ENCODE data around the gene DHRS11. TPM values are rescaled to one million over a fixed set of nuclear protein-coding genes. Genes with fewer than 3 reads are reported as not detected.

Gene DHRS11
- polyA plus RNA-seq, 1 donor from 2014 or later, result 18.6 TPM

GRCh38 chr17:36628576-36628975 lies 36.9 kb downstream of the DHRS11 start:
- TF ChIP-seq RAD21 (conservative IDR thresholded peaks at IDR 0.05) (no peak), TAF1 (IDR thresholded peaks at IDR 0.05; ENCODE audit: low read depth) (no peak), CTCF (IDR thresholded peaks at IDR 0.05; ENCODE audit: poor library complexity, severe bottlenecking) (no peak), EZH2 (IDR thresholded peaks at IDR 0.05; ENCODE audit: borderline replicate concordance, insufficient read depth, low read length, poor library complexity, severe bottlenecking) (no peak), SMC3 (conservative IDR thresholded peaks at IDR 0.05; ENCODE audit: poor library complexity) (no peak), EP300 (conservative IDR thresholded peaks at IDR 0.05; ENCODE audit: poor library complexity, severe bottlenecking) (no peak)
- Histone ChIP-seq H3K9ac (ENCODE audit: low read length) (no peak overlapping the region), H3K9me2 (ENCODE audit: insufficient read depth, low read length) (no peaks in the 10 kb centered on the region), H4K20me1 (ENCODE audit: insufficient read depth) (no peaks in the 10 kb centered on the region), H3K79me2 (replicated peaks; ENCODE audit: insufficient read depth, low read length) (no peaks in the 10 kb centered on the region), H3K36me3 (ENCODE audit: insufficient read depth, low read length) (no peaks in the 10 kb centered on the region), H3K4me2 (ENCODE audit: low read length) (no peak overlapping the region), H3K27ac (ENCODE audit: low read length) (no peak overlapping the region), H3K9me3 (ENCODE audit: low read length) (no peaks in the 10 kb centered on the region), H3K4me3 (ENCODE audit: low read length) (no peak overlapping the region), H3K27me3 (ENCODE audit: insufficient read depth, low read depth, low read length) (peaks cover 15% of the 10 kb centered on the region), H3F3A (ENCODE audit: insufficient read depth, low read length, poor library complexity, severe bottlenecking) (no peaks in the 10 kb centered on the region), H2AFZ (ENCODE audit: low read depth, low read length) (no peak overlapping the region)

GRCh38 chr17:36629252-36629847 lies 37.7 kb downstream of the DHRS11 start:
- no peaks in the 10 kb centered on the region for H4K20me1 ChIP-seq (ENCODE audit: insufficient read depth)
- H3K4me2 ChIP-seq (ENCODE audit: low read length), result no peak overlapping the region
- peak; percentile 98 for TF ChIP-seq CTCF (IDR thresholded peaks at IDR 0.05; ENCODE audit: poor library complexity, severe bottlenecking)
- TF ChIP-seq SMC3 (conservative IDR thresholded peaks at IDR 0.05; ENCODE audit: poor library complexity), result peak; percentile 99
- TF ChIP-seq, protein P1, sequence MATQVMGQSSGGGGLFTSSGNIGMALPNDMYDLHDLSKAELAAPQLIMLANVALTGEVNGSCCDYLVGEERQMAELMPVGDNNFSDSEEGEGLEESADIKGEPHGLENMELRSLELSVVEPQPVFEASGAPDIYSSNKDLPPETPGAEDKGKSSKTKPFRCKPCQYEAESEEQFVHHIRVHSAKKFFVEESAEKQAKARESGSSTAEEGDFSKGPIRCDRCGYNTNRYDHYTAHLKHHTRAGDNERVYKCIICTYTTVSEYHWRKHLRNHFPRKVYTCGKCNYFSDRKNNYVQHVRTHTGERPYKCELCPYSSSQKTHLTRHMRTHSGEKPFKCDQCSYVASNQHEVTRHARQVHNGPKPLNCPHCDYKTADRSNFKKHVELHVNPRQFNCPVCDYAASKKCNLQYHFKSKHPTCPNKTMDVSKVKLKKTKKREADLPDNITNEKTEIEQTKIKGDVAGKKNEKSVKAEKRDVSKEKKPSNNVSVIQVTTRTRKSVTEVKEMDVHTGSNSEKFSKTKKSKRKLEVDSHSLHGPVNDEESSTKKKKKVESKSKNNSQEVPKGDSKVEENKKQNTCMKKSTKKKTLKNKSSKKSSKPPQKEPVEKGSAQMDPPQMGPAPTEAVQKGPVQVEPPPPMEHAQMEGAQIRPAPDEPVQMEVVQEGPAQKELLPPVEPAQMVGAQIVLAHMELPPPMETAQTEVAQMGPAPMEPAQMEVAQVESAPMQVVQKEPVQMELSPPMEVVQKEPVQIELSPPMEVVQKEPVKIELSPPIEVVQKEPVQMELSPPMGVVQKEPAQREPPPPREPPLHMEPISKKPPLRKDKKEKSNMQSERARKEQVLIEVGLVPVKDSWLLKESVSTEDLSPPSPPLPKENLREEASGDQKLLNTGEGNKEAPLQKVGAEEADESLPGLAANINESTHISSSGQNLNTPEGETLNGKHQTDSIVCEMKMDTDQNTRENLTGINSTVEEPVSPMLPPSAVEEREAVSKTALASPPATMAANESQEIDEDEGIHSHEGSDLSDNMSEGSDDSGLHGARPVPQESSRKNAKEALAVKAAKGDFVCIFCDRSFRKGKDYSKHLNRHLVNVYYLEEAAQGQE (IDR thresholded peaks at IDR 0.05; ENCODE audit: borderline replicate concordance), result no peak
- TF ChIP-seq POLR2AphosphoS5 (IDR thresholded peaks at IDR 0.05), result no peak
- no peak for TF ChIP-seq EP300 (conservative IDR thresholded peaks at IDR 0.05; ENCODE audit: poor library complexity, severe bottlenecking)
- TF ChIP-seq EZH2 (IDR thresholded peaks at IDR 0.05; ENCODE audit: borderline replicate concordance, insufficient read depth, low read length, poor library complexity, severe bottlenecking), result no peak
- TF ChIP-seq RAD21 (conservative IDR thresholded peaks at IDR 0.05), result peak; percentile 99
- H3K27ac ChIP-seq (ENCODE audit: low read length), result no peak overlapping the region
- H3K79me2 ChIP-seq (replicated peaks; ENCODE audit: insufficient read depth, low read length), result no peaks in the 10 kb centered on the region
- no peak overlapping the region for H3K9ac ChIP-seq (ENCODE audit: low read length)
- H3K9me3 ChIP-seq (ENCODE audit: low read length), result no peaks in the 10 kb centered on the region
- H3F3A ChIP-seq (ENCODE audit: insufficient read depth, low read length, poor library complexity, severe bottlenecking), result no peaks in the 10 kb centered on the region
- peaks cover 23% of the 10 kb centered on the region for H3K27me3 ChIP-seq (ENCODE audit: insufficient read depth, low read depth, low read length)
- H3K4me3 ChIP-seq (ENCODE audit: low read length), result no peak overlapping the region
- H3K9me2 ChIP-seq (ENCODE audit: insufficient read depth, low read length), result no peaks in the 10 kb centered on the region
- no peak overlapping the region for H2AFZ ChIP-seq (ENCODE audit: low read depth, low read length)
- H3K36me3 ChIP-seq (ENCODE audit: insufficient read depth, low read length), result no peaks in the 10 kb centered on the region
